ENCODE measurements around the gene SRP72.

DNA sequence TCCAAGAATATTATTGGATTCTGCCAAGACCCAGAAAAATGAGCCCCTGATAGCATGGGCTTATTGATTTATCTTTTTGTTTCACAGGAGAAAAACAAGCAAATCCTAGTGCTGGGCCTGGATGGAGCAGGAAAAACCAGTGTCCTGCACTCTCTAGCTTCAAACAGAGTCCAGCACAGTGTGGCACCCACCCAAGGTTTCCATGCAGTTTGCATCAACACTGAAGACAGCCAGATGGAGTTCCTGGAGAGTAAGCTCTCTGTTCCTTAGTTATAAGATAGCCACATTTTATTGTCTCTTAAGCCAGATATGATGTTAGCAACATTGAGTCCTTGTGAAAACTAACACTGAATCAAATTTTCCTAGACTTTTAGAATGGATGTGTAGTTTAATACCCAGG is 43.7 kb downstream of the SRP72 start:
- TF ChIP-seq, protein P1, sequence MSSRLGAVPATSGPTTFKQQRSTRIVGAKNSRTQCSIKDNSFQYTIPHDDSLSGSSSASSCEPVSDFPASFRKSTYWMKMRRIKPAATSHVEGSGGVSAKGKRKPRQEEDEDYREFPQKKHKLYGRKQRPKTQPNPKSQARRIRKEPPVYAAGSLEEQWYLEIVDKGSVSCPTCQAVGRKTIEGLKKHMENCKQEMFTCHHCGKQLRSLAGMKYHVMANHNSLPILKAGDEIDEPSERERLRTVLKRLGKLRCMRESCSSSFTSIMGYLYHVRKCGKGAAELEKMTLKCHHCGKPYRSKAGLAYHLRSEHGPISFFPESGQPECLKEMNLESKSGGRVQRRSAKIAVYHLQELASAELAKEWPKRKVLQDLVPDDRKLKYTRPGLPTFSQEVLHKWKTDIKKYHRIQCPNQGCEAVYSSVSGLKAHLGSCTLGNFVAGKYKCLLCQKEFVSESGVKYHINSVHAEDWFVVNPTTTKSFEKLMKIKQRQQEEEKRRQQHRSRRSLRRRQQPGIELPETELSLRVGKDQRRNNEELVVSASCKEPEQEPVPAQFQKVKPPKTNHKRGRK (CRISPR knock-in tag; IDR thresholded peaks at IDR 0.05; ENCODE audit: borderline replicate concordance): no peak
- TF ChIP-seq, protein P2, sequence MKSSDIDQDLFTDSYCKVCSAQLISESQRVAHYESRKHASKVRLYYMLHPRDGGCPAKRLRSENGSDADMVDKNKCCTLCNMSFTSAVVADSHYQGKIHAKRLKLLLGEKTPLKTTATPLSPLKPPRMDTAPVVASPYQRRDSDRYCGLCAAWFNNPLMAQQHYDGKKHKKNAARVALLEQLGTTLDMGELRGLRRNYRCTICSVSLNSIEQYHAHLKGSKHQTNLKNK (CRISPR knock-in tag; IDR thresholded peaks at IDR 0.05): no peak
- no peak for TF ChIP-seq KAT7 (CRISPR knock-in tag; IDR thresholded peaks at IDR 0.05; ENCODE audit: borderline replicate concordance)
- TF ChIP-seq, protein P3, sequence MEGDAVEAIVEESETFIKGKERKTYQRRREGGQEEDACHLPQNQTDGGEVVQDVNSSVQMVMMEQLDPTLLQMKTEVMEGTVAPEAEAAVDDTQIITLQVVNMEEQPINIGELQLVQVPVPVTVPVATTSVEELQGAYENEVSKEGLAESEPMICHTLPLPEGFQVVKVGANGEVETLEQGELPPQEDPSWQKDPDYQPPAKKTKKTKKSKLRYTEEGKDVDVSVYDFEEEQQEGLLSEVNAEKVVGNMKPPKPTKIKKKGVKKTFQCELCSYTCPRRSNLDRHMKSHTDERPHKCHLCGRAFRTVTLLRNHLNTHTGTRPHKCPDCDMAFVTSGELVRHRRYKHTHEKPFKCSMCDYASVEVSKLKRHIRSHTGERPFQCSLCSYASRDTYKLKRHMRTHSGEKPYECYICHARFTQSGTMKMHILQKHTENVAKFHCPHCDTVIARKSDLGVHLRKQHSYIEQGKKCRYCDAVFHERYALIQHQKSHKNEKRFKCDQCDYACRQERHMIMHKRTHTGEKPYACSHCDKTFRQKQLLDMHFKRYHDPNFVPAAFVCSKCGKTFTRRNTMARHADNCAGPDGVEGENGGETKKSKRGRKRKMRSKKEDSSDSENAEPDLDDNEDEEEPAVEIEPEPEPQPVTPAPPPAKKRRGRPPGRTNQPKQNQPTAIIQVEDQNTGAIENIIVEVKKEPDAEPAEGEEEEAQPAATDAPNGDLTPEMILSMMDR (IDR thresholded peaks at IDR 0.05): no peak
- no peak for TF ChIP-seq FOXJ3 (CRISPR knock-in tag; IDR thresholded peaks at IDR 0.05; ENCODE audit: borderline replicate concordance)
- TF ChIP-seq, protein P4, sequence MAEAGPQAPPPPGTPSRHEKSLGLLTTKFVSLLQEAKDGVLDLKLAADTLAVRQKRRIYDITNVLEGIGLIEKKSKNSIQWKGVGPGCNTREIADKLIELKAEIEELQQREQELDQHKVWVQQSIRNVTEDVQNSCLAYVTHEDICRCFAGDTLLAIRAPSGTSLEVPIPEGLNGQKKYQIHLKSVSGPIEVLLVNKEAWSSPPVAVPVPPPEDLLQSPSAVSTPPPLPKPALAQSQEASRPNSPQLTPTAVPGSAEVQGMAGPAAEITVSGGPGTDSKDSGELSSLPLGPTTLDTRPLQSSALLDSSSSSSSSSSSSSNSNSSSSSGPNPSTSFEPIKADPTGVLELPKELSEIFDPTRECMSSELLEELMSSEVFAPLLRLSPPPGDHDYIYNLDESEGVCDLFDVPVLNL (CRISPR knock-in tag; IDR thresholded peaks at IDR 0.05; ENCODE audit: borderline replicate concordance, low read depth): no peak
- no peak for TF ChIP-seq NFE2L1 (CRISPR knock-in tag; IDR thresholded peaks at IDR 0.05)

Data from WTC11 (cell line).